GM21717 (cell line): Measurements from ENCODE around the gene DHRS11.

Experiments
- ATAC-seq: cut with Tn5 transposase; IDR thresholded peaks from one replicate; pipeline ENCODE4 v1.9.1; 2021; ENCODE audit warnings: mild to moderate bottlenecking, moderate library complexity; ENCODE audit not compliant: unreplicated experiment

DHRS11 gene

GRCh38 chr17:36591434-36592315 lies at the start of gene DHRS11:
Gene DHRS11 (plus strand): TSS chr17:36591879. CDS start chr17:36592010, 131 bp downstream.
- peak; percentile 57 for ATAC-seq

GRCh38 chr17:36542755-36543154 lies 48.9 kb upstream of the DHRS11 start:
- no peak for ATAC-seq

GRCh38 chr17:36544044-36544306 lies 47.7 kb upstream of the DHRS11 start:
- ATAC-seq: peak; percentile 2

- peak; percentile 44 for ATAC-seq
These were observed 47.2 kb upstream of the DHRS11 start, which contains the start of gene GGNBP2 for GRCh38 chr17:36544307-36545076. Gene GGNBP2 (plus strand): TSS chr17:36544919. CDS start chr17:36545725, 806 bp downstream.

- ATAC-seq: peak; percentile 31
These were observed 46.6 kb upstream of the DHRS11 start for GRCh38 chr17:36545077-36545464.

- peak; percentile 67 for ATAC-seq
These were observed 45.9 kb upstream of the DHRS11 start for GRCh38 chr17:36545465-36546417.

GRCh38 chr17:36546418-36547093 lies 45.1 kb upstream of the DHRS11 start:
- ATAC-seq: no peak

GRCh38 chr17:36547776-36548175 lies 43.9 kb upstream of the DHRS11 start:
- ATAC-seq: no peak

GRCh38 chr17:36550491-36551417 lies 40.9 kb upstream of the DHRS11 start:
- ATAC-seq: no peak

- no peak for ATAC-seq
These were observed 38.2 kb upstream of the DHRS11 start for GRCh38 chr17:36553459-36553858.

GRCh38 chr17:36566081-36566480 lies 25.6 kb upstream of the DHRS11 start:
- ATAC-seq: no peak

GRCh38 chr17:36575028-36575427 lies 16.7 kb upstream of the DHRS11 start:
- no peak for ATAC-seq

GRCh38 chr17:36576793-36577192 lies 14.9 kb upstream of the DHRS11 start:
- ATAC-seq: no peak

- no peak for ATAC-seq
These were observed 13.0 kb upstream of the DHRS11 start for GRCh38 chr17:36578671-36579070.

GRCh38 chr17:36583787-36584186 lies 7.9 kb upstream of the DHRS11 start:
- no peak for ATAC-seq

- ATAC-seq: no peak
These were observed 5.5 kb upstream of the DHRS11 start for GRCh38 chr17:36586138-36586537.

GRCh38 chr17:36590082-36590481 lies 1.6 kb upstream of the DHRS11 start:
- ATAC-seq: no peak

- ATAC-seq: no peak
These were observed 637 bp downstream of the DHRS11 start for GRCh38 chr17:36592316-36592715.

GRCh38 chr17:36592716-36593321 lies 1.1 kb downstream of the DHRS11 start:
- no peak for ATAC-seq
